ENCODE results near the gene FMN1.

The FMN1 gene

GRCh38 chr15:33116198-33116597 is 78.3 kb downstream of the FMN1 start:
- no peak for DNase-seq (ENCODE audit: low spot score)

GRCh38 chr15:33115191-33115861 is 79.2 kb downstream of the FMN1 start:
- CTCF ChIA-PET: no interaction called here
- H3K27ac ChIP-seq: no peak overlapping the region
- POLR2A ChIA-PET (ENCODE audit: low non-redundant PET): no interaction called here
- no peak for DNase-seq (ENCODE audit: low spot score)
- no peak for TF ChIP-seq CTCF (conservative IDR thresholded peaks at IDR 0.05; ENCODE audit: low read depth)

More at GRCh38 chr15:33116198-33116597, 78.3 kb downstream of the FMN1 start:
- POLR2A ChIA-PET (ENCODE audit: low non-redundant PET): interaction anchor here (0.5 kb wide), 1 partner anchor 1116 kb away, joined by 3 read pairs; no protein-coding TSS in a partner anchor
- TF ChIP-seq CTCF (conservative IDR thresholded peaks at IDR 0.05; ENCODE audit: low read depth): no peak
- CTCF ChIA-PET: no interaction called here
- no peak overlapping the region for H3K27ac ChIP-seq

- no peak for TF ChIP-seq CTCF (conservative IDR thresholded peaks at IDR 0.05; ENCODE audit: low read depth)
- DNase-seq (ENCODE audit: low spot score): no peak
- ChIA-PET CTCF (interaction anchor here (1.3 kb wide), 1 partner anchor 18 kb away, joined by 3 read pairs; no protein-coding TSS in a partner anchor), POLR2A (ENCODE audit: low non-redundant PET) (no interaction called here)
- no peak overlapping the region for H3K27ac ChIP-seq
Measured at GRCh38 chr15:33114374-33114717, 80.2 kb downstream of the FMN1 start.

- no peak for DNase-seq (ENCODE audit: low spot score)
- ChIA-PET CTCF (interaction anchor here (0.7 to 1.3 kb wide), 2 partner anchors 18 to 1894 kb away, joined by 3 read pairs; no protein-coding TSS in a partner anchor), POLR2A (ENCODE audit: low non-redundant PET) (no interaction called here)
- H3K27ac ChIP-seq: no peak overlapping the region
- no peak for TF ChIP-seq CTCF (conservative IDR thresholded peaks at IDR 0.05; ENCODE audit: low read depth)
Measured at GRCh38 chr15:33113666-33114373, 80.7 kb downstream of the FMN1 start.

- no peak for DNase-seq (ENCODE audit: low spot score)
- CTCF ChIA-PET: interaction anchor here (0.6 to 0.7 kb wide), 2 partner anchors 90 to 1893 kb away, joined by 3 read pairs; no protein-coding TSS in a partner anchor
- TF ChIP-seq CTCF (conservative IDR thresholded peaks at IDR 0.05; ENCODE audit: low read depth): no peak
- H3K27ac ChIP-seq: no peak overlapping the region
- POLR2A ChIA-PET (ENCODE audit: low non-redundant PET): no interaction called here
Measured at GRCh38 chr15:33112541-33113105, 81.9 kb downstream of the FMN1 start.

- no peak for DNase-seq (ENCODE audit: low spot score)
- ChIA-PET CTCF (no interaction called here), POLR2A (ENCODE audit: low non-redundant PET) (no interaction called here)
- no peak for TF ChIP-seq CTCF (conservative IDR thresholded peaks at IDR 0.05; ENCODE audit: low read depth)
- no peak overlapping the region for H3K27ac ChIP-seq
Measured at GRCh38 chr15:33111041-33111451, 83.5 kb downstream of the FMN1 start.
